HG03060 (cell line): Measurements from ENCODE around the gene FIBCD1.

Experiments
- ATAC-seq: cut with Tn5 transposase; IDR thresholded peaks from one replicate; pipeline ENCODE4 v1.9.1; 2021; ENCODE audit warnings: low read depth, moderate number of reproducible peaks; ENCODE audit not compliant: unreplicated experiment

Gene FIBCD1

DNA sequence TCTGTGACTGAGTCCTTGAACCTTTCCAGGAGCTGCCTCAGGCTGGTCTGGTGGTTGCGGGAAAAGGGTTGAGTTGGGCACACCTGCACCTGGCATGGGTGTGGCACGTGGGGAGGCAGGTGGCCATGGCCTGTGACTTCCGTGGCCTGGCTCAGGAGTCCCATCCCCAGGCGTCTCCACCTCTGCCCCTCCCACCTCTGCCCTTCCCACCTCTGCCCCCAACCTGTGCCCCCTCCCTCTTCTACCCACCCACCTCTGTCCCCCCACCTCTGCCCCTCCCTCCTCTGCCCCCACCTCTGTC is 40.5 kb downstream of the FIBCD1 start:
- ATAC-seq: no peak

DNA sequence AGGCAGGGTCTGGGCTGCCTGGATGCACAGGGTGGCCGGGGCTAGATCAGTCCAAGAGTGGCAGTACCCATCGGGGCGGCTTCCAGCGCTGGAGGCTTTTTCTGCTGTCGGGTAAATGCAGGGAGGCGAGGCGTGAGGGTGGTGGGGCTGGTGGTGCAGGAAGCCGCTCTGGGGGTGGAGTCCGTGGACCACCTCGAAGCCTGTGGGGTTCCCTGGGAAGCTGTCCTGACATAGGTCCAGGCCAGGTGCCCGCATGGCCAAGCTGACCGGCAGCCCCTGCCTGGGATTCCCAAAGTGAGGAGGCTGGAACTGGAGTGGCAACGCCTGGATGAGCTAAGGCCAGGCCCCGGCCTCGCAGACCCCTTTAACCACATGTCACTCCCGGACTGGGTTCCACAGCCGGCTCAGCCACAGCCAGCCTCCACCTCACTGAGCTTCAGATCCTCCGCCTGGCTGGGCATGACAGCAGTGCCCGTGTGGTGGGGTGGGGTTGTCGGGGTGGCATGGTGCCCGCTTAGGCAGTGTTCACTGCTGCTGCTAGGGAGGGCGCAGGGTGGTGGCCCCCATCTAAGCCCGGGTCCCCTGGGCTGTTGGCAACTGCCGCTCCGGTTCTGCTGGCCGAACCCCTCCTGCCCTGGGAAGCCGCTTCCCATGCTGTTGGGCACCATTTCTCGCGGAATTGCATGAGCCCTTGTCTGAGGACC is 41.0 kb downstream of the FIBCD1 start:
- ATAC-seq: no peak

DNA sequence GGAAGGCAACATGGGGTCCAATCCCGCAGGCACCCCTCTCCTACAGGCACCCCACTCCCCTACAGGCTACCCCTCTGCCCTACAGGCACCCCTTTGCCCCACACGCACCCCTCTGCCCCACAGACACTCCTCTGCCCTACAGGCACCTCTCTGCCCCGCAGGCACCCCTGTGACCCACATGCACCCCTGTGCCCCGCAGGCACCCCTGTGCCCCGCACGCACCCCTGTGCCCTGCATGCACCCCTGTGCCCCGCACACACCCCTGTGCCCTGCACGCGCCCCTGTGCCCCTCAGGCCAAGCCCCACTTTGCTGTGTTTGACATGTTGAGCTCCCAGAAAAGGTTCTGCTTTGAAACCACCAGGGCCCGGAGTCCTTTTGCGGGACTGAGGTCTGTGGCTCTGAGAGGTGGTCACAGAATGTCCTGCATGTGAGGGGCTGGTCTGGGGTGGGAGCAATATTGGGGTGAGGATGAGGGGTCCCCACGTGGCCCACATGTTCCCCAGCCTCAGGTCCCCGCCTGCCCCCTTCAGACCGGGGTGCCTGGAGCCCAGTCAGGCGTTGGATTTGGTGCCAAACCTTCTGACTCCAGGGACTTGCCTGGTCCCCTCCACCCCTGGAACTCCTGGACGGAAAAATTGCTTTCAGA is 41.8 kb downstream of the FIBCD1 start:
- no peak for ATAC-seq

DNA sequence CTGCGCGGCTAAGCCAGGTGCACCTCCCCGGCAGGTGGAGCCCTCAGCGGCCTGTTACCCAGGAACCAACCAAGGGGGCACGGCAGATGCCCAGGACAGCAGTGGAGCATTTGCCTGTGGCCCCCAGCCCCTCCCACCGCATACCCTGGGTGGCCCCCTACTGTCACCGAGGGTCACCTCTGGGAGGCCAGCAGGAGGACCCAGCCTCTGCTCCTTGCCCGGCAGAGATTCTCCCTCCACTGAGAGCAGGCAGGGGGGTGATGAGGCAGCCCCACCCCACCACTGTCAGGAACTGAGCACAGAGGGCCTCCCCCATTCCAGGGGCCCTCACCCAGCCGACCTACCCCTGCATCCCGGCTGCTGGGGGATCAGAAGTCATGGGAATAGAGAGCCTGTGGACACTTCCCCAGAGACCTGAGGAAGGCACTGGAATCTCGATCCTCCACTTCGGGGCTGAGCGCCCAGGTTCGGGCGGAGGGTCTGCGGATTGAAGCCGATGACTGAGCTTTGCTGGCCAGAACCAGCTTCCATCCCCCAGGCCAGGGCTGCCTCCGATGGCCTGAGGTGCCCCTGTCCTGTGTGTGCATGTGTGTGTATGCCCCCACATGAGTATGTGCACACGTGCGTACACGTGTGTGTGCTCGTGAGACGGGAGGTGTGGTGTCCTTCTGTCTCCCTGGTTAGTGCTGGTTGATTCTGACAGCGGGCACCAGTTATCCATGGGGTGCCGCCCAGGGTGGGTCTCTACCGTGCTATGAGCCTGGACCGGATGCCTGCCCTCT is 42.6 kb downstream of the FIBCD1 start, which contains the start of gene QRFP:
QRFP (minus strand) TSS at position 580 of the 782 bp plus-strand sequence. CDS start 2,974 bp downstream, outside the sequence.
- no peak for ATAC-seq

DNA sequence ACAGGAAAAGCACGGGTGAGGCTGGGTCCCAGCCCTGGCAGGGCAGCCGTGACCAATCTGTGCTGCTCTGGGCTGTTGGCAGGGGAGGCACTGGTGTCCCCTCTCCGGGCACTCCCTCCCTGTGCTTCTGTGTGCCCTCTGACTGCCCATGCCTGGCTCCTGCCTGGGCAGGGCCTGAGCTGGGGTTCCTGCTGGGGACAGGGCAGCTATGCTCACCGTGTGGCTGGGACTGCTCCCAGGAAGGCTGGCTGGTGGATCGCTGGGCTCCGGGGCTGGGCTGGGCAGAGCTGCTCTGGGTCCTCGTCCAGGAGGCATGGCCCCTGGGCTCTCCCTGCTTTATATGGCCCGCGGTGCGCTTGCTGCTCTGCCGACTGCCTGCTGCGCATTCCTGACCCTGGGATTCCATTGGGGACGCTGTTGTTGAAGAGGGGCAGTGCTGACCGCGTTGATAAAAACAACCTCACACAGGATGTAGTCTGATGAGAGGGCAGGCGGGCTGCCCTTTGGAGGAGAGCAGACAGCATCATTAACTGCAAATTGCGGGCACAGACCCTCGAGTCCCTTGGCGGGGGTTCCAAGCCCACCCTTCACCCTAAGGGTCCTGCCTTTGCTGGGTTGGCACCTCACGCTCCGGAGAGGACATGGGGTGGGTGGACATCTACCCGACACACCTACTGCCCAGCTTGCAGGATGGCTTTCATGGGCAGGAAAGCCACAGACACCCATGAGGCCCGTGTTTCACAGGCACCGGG is 43.4 kb downstream of the FIBCD1 start:
- no peak for ATAC-seq

DNA sequence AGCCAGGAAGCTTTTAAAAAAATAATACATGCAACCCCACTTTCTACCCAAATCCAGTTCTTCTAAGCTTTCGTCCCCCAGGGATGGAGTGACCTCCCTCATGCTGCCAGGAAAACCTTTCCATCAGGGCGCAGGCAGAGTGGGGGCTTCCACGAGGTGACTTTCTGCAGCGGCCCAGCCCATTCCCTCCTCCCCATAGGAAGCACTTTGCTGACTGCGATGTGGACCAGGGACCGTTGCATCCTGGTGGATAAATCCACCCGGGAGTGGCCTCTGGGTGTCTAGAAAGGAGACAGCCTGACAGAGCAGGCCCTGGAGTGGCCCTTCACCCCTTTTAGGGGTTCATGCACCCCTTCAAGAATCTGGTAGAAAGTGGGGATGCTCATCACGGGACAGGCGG is 44.0 kb downstream of the FIBCD1 start:
- ATAC-seq: no peak

DNA sequence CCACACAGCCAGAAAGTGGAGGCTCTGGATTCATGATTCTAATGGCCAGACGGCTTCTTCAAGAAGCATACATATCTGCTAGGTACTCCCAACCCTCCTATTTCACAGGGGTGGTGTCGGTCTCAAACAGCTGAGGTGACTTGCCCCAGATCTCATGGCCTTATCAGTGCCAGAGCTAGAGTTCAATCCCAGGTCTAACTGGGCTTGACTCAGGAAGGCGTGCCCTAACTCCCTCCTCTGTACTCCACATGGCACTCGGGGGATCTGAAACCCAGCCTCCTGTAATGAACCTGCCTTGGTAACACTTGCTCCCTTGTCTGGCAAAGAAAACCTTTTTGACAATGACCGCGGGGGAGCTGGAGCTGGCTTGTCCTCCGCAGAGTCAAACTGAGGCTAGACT is 44.5 kb downstream of the FIBCD1 start:
- no peak for ATAC-seq

DNA sequence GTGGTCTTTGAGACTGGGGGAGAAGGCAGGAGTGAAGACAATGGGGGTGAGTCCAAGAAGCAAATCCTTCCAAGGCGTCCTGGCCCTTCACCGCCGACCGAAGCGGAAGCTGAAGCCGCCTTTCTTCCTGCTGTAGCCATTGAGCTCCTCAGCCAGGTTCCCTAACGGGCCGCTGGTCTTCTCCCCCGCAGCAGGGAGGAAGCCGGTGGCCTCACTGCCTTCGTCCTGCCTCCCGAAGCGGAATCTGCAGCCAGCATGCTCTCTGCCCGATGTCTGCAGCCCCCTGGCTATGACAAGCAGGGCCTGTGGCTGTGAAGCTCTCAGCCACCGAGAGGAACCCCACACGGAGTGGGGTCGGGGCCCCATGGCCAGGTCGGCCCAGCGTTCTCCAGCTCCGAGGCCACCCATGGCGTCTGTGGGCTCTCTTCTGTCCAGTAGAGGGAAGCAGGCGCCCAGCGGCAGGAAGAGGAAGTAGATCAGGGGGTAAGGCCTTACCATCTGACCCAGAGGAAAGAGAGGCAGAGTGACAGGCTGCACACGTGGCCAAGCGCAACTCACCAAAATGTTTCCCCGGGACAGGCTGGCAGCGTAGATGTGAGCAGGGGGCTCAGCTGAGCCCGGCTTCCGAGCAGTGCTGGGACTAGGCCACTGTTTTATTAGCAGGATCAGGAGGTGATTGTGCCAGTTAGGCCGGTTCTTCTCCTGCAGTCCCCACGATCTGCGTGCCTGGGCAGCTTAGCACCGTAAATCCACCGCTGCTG is 45.5 kb downstream of the FIBCD1 start:
- ATAC-seq: no peak

DNA sequence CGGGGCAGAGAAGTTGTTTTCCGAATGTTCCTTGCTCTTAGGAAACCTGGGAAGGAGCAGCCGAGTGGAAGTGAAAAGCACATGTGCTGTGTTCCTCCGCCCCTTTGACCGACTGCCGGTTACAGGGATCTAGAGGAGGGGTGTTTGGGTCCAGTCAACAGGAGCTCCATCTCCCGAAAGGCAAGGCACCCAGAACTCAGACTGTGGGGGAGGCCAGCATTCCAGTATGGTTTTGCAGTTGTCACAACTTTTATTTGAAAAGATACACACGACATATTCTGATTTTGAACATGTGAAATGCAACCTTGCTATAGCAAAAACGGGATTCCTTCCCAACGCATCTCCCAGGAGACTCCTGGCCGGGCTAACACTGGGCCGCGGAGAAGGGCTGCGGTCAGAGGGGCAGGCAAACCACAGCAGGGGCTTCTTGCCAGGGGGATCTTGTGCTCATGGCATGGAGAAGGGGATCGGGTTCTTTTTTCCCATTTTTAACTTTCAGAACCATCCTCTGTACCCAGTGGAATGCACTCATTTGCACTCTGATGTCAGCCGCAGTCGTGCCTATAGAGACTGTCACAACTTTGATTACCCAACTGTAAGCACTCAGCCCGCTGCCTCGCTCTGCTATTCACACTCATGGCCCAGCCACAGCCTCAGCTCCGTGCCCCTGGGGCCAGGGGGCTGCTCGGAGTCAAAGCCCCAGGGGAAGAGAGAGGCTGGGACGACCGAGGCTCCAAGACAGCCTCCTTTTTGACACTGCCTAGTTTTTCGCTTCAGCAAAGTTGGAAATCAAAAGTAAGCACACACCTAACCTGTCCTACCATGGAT is 46.4 kb downstream of the FIBCD1 start:
- no peak for ATAC-seq

DNA sequence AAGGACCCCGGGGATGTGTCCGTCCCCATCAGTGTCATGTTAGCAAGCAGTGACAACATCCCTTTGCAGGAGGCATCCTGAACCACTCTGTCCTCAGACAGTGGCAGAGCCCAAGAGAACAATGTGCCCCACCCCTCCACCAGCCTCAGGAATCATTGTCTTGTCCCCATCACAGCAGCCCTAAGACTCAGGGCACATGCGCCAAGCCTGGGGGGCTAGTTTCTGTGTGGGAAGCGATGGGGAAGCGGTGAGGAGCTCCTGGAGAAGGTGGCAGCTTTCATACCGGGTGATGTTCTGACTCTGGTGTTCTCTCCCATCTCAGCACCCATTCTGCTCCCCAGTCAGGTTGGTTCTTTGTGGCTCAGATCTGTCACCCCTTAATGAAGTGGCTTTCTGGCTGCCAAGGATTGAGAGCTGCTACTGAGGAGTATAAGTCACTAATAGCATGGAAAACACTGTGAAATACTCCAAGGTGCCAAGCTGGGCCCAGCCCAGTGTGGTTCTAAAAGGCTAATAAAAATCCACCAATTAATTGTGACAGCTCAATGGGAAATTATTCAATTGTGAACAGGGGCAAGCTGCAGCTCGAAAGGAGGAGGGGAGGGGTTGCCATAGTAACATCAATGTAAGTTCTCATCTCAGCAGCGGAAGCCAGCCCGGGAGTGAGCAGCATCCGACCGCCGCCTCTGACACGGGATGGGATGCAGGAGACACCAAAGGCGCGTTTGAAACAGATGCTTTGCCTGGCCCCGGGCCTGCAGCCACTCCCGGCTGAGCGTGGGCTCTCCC is 47.2 kb downstream of the FIBCD1 start:
- no peak for ATAC-seq

DNA sequence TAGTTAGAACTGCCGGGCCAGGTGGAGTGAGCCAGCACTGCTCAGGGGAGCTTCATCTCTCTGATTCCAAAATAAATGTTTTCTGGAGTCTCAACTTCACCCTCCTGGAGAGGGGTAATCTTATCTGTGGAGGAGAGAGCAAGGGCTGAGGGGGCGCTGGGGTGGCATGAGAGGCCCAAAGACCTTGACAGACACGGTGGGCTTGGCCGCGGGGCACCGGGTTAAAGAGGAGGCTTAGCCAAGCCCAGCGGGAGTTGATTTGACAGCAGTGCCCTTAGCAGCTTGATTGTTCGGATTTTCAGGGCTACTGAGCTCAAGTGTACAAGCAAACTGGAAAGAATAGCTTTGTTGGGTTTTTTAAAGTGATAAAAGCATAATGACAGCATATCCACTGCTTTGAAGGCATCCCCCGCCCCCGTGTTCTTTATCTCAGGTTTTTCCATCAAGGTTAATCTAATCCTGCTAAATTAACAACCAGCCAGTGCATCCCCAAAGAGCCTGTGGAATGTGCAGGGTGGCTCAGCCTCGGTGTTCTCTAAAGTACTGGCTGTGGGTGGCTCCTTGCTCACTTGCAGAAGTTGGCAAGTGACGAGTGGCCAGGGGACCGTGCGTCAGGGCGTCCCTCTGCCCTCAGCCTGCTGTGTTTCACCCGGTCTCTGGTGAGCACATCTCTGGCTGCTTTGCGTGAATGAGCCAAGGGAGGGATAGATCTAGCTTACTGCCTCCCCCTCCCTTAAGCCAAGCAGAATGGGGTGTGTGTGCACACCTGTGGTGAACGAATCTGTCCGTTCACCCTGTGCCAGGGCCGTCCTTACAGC is 48.0 kb downstream of the FIBCD1 start:
- ATAC-seq: no peak

DNA sequence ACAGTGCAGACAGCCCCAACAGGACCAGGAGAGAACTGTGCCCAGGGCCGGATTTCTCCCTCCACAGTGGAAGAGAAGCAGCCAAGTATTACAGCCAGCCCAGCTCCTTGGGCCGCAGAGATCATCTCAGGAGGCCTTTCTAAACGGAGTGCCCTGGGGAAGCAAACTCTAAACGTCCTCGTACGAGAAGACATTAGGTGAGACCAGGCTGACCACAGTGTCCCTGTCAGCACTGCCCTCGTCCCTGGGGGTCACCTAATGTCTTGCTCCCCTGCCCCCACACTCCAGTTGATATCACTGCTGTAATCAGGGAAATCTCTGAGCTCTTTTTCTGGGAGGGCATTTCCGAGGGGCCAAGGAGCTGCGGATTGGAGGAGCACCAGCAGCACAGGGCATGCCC is 48.9 kb downstream of the FIBCD1 start:
- ATAC-seq: no peak

DNA sequence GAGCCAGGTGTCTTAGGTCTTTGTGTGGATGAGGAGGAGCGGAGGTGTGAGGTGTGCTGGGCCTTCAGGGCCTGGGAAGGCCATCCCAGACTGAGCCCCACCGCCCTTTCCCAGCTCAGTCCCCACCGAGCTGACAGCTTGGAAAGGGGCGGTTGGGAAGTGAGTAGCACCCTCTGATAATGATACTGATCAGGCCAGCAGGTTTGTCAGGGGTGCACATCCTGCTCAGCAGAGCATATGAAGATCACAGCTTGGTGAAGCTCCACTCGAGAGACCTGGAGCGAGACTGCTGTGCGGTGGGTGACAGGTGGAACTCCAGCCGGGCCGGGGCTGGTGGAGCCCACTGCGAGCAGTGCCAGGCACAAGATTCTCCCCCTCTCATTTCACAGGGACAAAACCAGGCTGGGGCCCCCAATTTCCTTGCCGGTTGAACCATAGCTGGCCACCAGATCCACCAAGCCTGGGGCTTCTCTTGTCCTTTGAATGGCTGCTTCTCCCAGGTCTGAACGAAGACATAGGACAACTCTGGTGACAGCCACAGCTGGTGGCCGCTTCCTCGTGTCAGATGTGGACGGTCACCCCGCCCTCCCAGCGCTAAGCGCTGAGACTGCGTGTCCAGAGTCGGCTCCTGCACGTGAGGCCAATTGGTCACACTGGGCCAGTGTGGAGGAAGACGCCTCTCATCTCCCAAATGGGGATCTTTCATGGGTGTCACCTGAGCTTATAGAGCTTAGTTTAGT is 50.7 kb downstream of the FIBCD1 start:
- ATAC-seq: no peak

DNA sequence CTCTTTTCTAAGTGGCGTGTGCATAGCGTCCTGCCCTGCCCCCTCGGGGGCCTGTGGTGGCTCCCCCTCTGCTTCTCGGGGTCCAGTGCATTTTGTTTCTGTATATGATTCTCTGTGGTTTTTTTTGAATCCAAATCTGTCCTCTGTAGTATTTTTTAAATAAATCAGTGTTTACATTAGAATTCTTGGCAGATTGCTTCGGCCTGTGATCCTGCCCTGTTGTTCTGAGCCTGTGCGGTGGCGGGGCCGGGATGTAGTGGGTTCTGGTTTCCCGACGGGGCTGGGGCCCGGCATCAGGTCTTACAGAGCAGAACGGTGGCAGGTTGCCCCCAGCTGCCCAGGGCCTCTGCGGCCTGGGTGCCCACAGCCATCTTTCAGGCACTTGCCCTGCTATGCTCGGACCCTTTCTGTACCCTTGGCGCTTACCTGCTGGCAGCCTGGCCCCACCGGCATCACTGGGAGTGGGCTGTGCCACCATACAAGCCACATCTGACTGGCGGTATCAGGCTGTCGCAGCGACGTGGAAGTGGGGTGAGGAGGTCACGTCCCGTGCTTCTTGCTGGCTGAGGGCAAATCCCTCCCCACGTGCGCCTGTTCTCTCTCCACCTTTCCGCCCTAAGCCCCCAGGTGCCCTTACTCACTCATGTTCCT is 51.4 kb downstream of the FIBCD1 start:
- ATAC-seq: no peak

DNA sequence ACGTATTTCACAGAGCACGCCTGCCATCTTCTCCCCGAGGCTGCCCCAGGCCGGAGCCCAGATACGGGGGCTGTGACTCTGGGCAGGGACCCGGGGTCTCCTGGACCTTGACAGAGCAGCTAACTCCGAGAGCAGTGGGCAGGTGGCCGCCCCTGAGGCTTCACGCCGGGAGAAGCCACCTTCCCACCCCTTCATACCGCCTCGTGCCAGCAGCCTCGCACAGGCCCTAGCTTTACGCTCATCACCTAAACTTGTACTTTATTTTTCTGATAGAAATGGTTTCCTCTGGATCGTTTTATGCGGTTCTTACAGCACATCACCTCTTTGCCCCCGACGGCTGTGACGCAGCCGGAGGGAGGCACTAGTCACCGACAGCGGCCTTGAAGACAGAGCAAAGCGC is 52.1 kb downstream of the FIBCD1 start:
- ATAC-seq: no peak

DNA sequence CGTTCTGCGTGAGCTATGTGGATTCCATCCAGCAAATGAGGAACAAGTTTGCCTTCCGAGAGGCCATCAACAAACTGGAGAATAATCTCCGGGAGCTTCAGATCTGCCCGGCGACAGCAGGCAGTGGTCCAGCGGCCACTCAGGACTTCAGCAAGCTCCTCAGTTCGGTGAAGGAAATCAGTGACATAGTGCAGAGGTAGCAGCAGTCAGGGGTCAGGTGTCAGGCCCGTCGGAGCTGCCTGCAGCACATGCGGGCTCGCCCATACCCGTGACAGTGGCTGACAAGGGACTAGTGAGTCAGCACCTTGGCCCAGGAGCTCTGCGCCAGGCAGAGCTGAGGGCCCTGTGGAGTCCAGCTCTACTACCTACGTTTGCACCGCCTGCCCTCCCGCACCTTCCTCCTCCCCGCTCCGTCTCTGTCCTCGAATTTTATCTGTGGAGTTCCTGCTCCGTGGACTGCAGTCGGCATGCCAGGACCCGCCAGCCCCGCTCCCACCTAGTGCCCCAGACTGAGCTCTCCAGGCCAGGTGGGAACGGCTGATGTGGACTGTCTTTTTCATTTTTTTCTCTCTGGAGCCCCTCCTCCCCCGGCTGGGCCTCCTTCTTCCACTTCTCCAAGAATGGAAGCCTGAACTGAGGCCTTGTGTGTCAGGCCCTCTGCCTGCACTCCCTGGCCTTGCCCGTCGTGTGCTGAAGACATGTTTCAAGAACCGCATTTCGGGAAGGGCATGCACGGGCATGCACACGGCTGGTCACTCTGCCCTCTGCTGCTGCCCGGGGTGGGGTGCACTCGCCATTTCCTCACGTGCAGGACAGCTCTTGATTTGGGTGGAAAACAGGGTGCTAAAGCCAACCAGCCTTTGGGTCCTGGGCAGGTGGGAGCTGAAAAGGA is 53.3 kb downstream of the FIBCD1 start:
- ATAC-seq: no peak
